ENCODE results near the gene PRDM8. TPM values are rescaled to one million over a fixed set of nuclear protein-coding genes. Genes with fewer than 3 reads are reported as not detected.

The PRDM8 gene
- total and polyA plus RNA-seq, 2 experiments from 2014 or later: 0.65 to 1.8 TPM

GRCh38 chr4:80215449-80216052 lies 18.2 kb downstream of the PRDM8 start:
- peaks cover 46% of the 10 kb centered on the region for H3K27me3 ChIP-seq
- H2AFZ ChIP-seq: no peak overlapping the region
- H3K9me2 ChIP-seq (replicated peaks; ENCODE audit: insufficient read depth): no peaks in the 10 kb centered on the region
- H3K4me2 ChIP-seq: no peak overlapping the region
- TF ChIP-seq EZH2 (IDR thresholded peaks at IDR 0.05; ENCODE audit: borderline replicate concordance): no peak
- TF ChIP-seq EZH2phosphoT487 (IDR thresholded peaks at IDR 0.05; ENCODE audit: low read depth, severe bottlenecking, unreplicated experiment): no peak
- peak; percentile 82 for TF ChIP-seq CTCF (IDR thresholded peaks at IDR 0.05; ENCODE audit: poor library complexity)
- H3K36me3 ChIP-seq (replicated peaks; ENCODE audit: insufficient read depth, low read depth): no peaks in the 10 kb centered on the region
- no peaks in the 10 kb centered on the region for H4K20me1 ChIP-seq (ENCODE audit: insufficient read depth, poor library complexity, severe bottlenecking)
- H3K4me1 ChIP-seq (ENCODE audit: insufficient read depth): peaks cover 4% of the 10 kb centered on the region
- H3K27ac ChIP-seq: no peak overlapping the region
- no peaks in the 10 kb centered on the region for H3K9me3 ChIP-seq (ENCODE audit: low read depth)
- no peaks in the 10 kb centered on the region for H3K79me2 ChIP-seq
- 7% methylated on average over 5 of the region's 5 CpGs for WGBS (ENCODE audit: low lambda C conversion rate, missing lambda C conversion rate)
- DNase-seq (ENCODE audit: low spot score): peak; percentile 27
- no peak overlapping the region for H3K4me3 ChIP-seq

- H3K4me1 ChIP-seq (ENCODE audit: insufficient read depth): peaks cover 4% of the 10 kb centered on the region
- no peak overlapping the region for H2AFZ ChIP-seq
- no peaks in the 10 kb centered on the region for H3K9me3 ChIP-seq (ENCODE audit: low read depth)
- no peak overlapping the region for H3K4me2 ChIP-seq
- H3K27me3 ChIP-seq: peaks cover 43% of the 10 kb centered on the region
- no peak overlapping the region for H3K4me3 ChIP-seq
- no peaks in the 10 kb centered on the region for H3K79me2 ChIP-seq
- TF ChIP-seq EZH2phosphoT487 (IDR thresholded peaks at IDR 0.05; ENCODE audit: low read depth, severe bottlenecking, unreplicated experiment): no peak
- no peak for TF ChIP-seq EZH2 (IDR thresholded peaks at IDR 0.05; ENCODE audit: borderline replicate concordance)
- TF ChIP-seq CTCF (IDR thresholded peaks at IDR 0.05; ENCODE audit: poor library complexity): no peak
- 50% methylated on average over 2 of the region's 2 CpGs for WGBS (ENCODE audit: low lambda C conversion rate, missing lambda C conversion rate)
- H3K9me2 ChIP-seq (replicated peaks; ENCODE audit: insufficient read depth): no peaks in the 10 kb centered on the region
- H4K20me1 ChIP-seq (ENCODE audit: insufficient read depth, poor library complexity, severe bottlenecking): no peaks in the 10 kb centered on the region
- no peak overlapping the region for H3K27ac ChIP-seq
- no peaks in the 10 kb centered on the region for H3K36me3 ChIP-seq (replicated peaks; ENCODE audit: insufficient read depth, low read depth)
- no peak for DNase-seq (ENCODE audit: low spot score)
Observed at GRCh38 chr4:80216100-80216761, 18.9 kb downstream of the PRDM8 start.

- Histone ChIP-seq H3K4me3 (no peak overlapping the region), H3K27ac (no peak overlapping the region), H3K4me1 (ENCODE audit: insufficient read depth) (no peaks in the 10 kb centered on the region), H3K79me2 (no peaks in the 10 kb centered on the region), H3K36me3 (replicated peaks; ENCODE audit: insufficient read depth, low read depth) (no peaks in the 10 kb centered on the region), H2AFZ (no peak overlapping the region), H3K4me2 (no peak overlapping the region), H3K27me3 (peaks cover 53% of the 10 kb centered on the region), H3K9me3 (ENCODE audit: low read depth) (no peaks in the 10 kb centered on the region), H3K9me2 (replicated peaks; ENCODE audit: insufficient read depth) (no peaks in the 10 kb centered on the region), H4K20me1 (ENCODE audit: insufficient read depth, poor library complexity, severe bottlenecking) (no peaks in the 10 kb centered on the region)
- peak; percentile 5 for DNase-seq (ENCODE audit: low spot score)
- 37% methylated on average over 5 of the region's 5 CpGs for WGBS (ENCODE audit: low lambda C conversion rate, missing lambda C conversion rate)
- TF ChIP-seq EZH2phosphoT487 (IDR thresholded peaks at IDR 0.05; ENCODE audit: low read depth, severe bottlenecking, unreplicated experiment) (no peak), CTCF (IDR thresholded peaks at IDR 0.05; ENCODE audit: poor library complexity) (no peak), EZH2 (IDR thresholded peaks at IDR 0.05; ENCODE audit: borderline replicate concordance) (no peak)
Observed at GRCh38 chr4:80219301-80220025, 22.2 kb downstream of the PRDM8 start.

All from hepatocyte (in vitro differentiated cells).